DND-41 (cell line): Measurements from ENCODE around the gene FAM83E.

ENCODE experiments used
- EZH2 ChIP-seq: IDR thresholded peaks from 3 replicates; pipeline ENCODE4 v1.6.1; 2012; ENCODE audit warnings: borderline replicate concordance, low read depth, mild to moderate bottlenecking, moderate library complexity, low read length, inconsistent platforms; ENCODE audit not compliant: severe bottlenecking
- TF ChIP-seq, protein P1 (sequence below): IDR thresholded peaks from 2 replicates; pipeline ENCODE4 v1.5.1; 2012; ENCODE audit warnings: borderline replicate concordance, low read length, moderate library complexity, mild to moderate bottlenecking; ENCODE audit not compliant: poor library complexity, severe bottlenecking; ENCODE audit errors: extremely low read depth

DNA sequence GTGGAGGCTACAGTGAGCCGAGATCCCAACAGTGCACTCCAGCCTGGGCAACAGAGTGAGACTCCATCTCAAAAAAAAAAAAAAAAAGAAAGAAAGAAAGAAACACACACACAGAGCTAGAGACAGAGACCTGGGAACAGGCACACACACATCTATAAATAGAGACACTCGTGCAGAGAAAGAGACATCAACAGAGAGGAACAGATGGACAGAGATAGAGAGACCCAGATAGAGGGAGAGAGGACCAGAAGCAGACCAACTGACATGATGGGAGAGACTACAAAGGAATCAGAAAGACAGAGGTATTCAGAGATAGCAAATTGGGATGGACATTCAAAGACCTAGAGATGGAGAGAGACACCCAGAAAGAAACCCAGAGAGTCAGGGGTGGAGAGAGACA is 33.3 kb upstream of the FAM83E start:
- TF ChIP-seq, protein P1, sequence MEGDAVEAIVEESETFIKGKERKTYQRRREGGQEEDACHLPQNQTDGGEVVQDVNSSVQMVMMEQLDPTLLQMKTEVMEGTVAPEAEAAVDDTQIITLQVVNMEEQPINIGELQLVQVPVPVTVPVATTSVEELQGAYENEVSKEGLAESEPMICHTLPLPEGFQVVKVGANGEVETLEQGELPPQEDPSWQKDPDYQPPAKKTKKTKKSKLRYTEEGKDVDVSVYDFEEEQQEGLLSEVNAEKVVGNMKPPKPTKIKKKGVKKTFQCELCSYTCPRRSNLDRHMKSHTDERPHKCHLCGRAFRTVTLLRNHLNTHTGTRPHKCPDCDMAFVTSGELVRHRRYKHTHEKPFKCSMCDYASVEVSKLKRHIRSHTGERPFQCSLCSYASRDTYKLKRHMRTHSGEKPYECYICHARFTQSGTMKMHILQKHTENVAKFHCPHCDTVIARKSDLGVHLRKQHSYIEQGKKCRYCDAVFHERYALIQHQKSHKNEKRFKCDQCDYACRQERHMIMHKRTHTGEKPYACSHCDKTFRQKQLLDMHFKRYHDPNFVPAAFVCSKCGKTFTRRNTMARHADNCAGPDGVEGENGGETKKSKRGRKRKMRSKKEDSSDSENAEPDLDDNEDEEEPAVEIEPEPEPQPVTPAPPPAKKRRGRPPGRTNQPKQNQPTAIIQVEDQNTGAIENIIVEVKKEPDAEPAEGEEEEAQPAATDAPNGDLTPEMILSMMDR: no peak
- TF ChIP-seq EZH2: no peak
